HG03060 (cell line): ENCODE measurements around the gene EFNA4.
"Not testable (repeated sequence)": the region's sequence is repeated elsewhere in the genome, so short reads cannot be mapped to it uniquely, and the experiment has no call there.

Experiments used
- ATAC-seq: cut with Tn5 transposase; IDR thresholded peaks from one replicate; pipeline ENCODE4 v1.9.1; 2021; ENCODE audit warnings: low read depth, moderate number of reproducible peaks; ENCODE audit not compliant: unreplicated experiment

EFNA4 gene

DNA sequence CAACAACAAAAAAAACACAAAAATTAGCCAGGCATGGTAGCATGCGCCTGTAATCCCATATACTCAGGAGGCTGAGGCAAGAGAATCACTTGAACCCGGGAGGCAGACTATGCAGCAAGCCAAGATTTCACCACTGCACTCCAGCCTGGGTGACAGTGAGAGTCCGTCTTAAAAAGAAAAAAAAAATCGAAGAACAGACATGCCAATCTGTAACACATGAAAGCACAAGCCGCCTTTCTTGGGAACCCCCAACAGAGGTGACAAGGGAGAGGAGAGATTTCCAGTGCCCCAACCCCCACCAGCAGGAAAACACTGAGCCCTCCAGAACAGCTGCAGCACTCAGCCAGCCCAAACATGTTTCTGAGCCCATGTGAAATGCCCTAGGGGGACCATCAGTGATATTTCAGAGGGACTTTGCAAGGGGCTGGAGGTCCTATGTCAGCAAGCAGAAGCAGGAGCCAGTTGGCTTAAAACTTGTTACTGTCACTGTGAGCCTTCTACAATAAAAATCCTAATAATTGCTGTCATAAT, 50.0 kb downstream of the EFNA4 start:
- ATAC-seq = no peak

DNA sequence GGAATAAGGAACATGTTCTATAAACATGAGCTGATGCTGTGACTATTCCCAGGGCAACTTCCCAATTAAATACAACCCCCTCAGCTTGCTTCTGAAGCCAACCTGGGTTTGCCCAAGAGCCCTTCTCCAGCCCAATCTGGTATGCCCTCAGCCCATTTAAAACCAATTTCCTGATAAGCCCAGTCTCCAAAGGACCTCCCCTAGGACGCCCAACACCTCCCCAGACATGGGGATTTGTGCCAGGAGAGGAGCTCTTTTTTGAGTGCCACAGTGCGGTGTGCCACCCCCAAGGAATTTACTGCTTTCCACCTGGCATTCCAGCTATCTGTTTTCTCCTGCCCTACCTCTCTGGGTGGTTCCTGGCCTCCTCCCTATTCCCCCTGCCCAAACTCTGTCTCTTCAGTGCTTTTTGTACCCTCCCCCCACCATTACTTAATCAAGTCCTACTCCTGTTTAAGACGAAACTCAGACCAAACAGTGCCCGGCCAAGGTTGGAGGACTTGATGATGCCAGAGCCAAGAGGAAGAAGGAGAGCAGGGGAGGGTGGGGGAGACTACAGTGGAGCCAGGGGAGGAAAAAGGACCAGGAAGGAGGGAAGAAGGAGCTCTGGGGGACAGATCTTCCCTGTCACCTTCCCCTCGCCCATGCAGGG, 52.7 kb downstream of the EFNA4 start:
- no peak for ATAC-seq

DNA sequence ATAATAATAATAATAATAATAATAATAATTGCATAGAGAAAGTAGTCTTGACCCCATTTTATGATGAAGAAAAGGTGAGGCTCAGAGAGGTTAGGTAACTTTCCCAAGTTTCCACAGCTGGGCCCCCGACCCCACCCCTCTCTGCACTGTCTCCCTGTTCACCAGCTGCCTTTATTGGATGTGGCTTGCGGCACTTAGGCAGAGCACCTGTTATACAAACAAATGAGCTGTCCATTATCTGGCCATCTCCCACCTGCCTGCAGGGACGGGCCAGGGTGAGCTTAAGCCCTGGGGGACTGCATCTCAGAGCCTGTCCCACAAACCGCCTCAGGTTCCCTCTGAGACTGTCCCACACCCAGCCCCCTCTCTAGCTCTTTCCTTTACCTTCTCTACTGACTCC, 54.1 kb downstream of the EFNA4 start:
- ATAC-seq = no peak

DNA sequence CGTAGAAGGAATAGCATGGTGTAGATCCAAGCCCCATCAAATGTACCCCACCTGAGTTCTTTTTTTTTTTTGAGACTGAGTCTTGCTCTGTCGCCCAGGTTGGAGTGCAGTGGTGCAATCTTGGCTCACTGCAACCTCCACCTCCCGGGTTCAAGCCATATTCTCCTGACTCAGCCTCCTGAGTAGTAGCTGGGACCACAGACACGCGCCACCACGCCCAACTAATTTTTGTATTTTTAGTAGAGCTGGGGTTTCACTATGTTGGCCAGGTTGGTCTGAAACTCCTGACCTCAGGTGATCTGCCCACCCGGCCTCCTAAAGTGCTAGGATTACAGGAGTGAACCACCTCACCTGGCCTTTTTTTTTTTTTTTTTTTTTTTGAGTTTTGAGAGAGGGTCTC, 54.5 kb downstream of the EFNA4 start:
- ATAC-seq = not testable (repeated sequence)
